Mammary epithelial cell (primary cell): ENCODE data around the gene ZDHHC6.

Source experiments
- CTCF ChIP-seq, 2 donors: IDR thresholded peaks in 1 of 2; conservative IDR thresholded peaks in 1 of 2; 2 replicates each; pipeline ENCODE4 v1.5.1; 2011 to 2012; ENCODE audit warnings: inconsistent platforms in 2 of 2, low read length in 2 of 2, mild to moderate bottlenecking in 2 of 2, control low read depth in 1 of 2, low read depth in 1 of 2; ENCODE audit not compliant: insufficient read depth in 1 of 2; ENCODE audit errors: extremely low read depth in 1 of 2
- EZH2 ChIP-seq: IDR thresholded peaks from 2 replicates; pipeline ENCODE4 v1.6.1; 2012; ENCODE audit warnings: low read length, inconsistent platforms, borderline replicate concordance

GRCh38 chr10:112385201-112385600 is 61.5 kb downstream of the ZDHHC6 start:
- TF ChIP-seq CTCF (conservative IDR thresholded peaks at IDR 0.05 in 1 of 2, IDR thresholded peaks at IDR 0.05 in 1 of 2; ENCODE audit: extremely low read depth in 1 of 2, insufficient read depth in 1 of 2, low read depth in 1 of 2, low read length in 2 of 2), result no peak
- no peak for TF ChIP-seq EZH2
